Activated T-helper 17 cell treated with anti-CD3 and anti-CD28 coated beads, Interleukin-2, amount 50 U/mL, for 72 hours (primary cell): ENCODE data around the gene KRTAP4-16. TPM values are rescaled to one million over a fixed set of nuclear protein-coding genes. Genes with fewer than 3 reads are reported as not detected.
"Not testable (repeated sequence)": the region's sequence is repeated elsewhere in the genome, so short reads cannot be mapped to it uniquely, and the experiment has no call there.

Experiments used
- ATAC-seq: fragments of 150-1000 bp; cut with Tn5 transposase; replicated peaks from 2 replicates; pipeline ENCODE4 v1.10.0; 2021; ENCODE audit warnings: mild to moderate bottlenecking, moderate library complexity
- H3K27ac Mint-ChIP-seq: one replicate; pipeline ENCODE4 v1.8.0; 2022; ENCODE audit warnings: mixed read lengths
- H3K27me3 Mint-ChIP-seq: one replicate; pipeline ENCODE4 v1.8.0; 2022; ENCODE audit warnings: mixed read lengths
- H3K36me3 Mint-ChIP-seq: one replicate; pipeline ENCODE4 v1.8.0; 2022; ENCODE audit warnings: low read depth, mild to moderate bottlenecking, mixed read lengths
- H3K4me1 Mint-ChIP-seq: one replicate; pipeline ENCODE4 v1.8.0; 2022; ENCODE audit warnings: mixed read lengths
- H3K4me3 Mint-ChIP-seq: one replicate; pipeline ENCODE4 v1.8.0; 2022; ENCODE audit warnings: mild to moderate bottlenecking, mixed read lengths
- H3K9me3 Mint-ChIP-seq: one replicate; pipeline ENCODE4 v1.8.0; 2022; ENCODE audit warnings: mixed read lengths
- total RNA-seq, 2 donors: library from RNA; stranded (reverse); gene quantifications; one replicate each; pipeline ENCODE4 v1.2.3, GENCODE V29; 2022

Gene KRTAP4-16
- total RNA-seq, 2 donors from 2014 or later, result not detected

DNA sequence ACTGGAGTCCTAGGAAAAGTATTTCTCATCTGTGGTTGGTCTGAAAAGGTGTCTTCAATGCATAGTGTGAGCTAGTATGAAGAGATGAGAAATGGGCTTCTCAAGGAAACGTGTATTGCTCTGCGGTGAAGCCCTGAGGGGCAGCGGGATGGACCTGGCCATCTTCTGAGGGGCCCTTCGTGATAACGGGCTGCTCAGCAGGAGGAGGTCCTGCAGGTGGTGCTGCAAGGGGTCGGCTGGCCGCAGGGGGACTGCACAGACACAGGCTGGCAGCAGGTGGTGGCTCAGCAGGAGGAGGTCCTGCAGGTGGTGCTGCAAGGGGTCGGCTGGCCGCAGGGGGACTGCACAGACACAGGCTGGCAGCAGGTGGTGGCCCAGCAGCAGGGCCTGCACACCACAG, 47.5 kb downstream of the KRTAP4-16 start:
- peaks cover 29% of the 10 kb centered on the region for H3K27me3 Mint-ChIP-seq
- H3K27ac Mint-ChIP-seq, H3K4me3 Mint-ChIP-seq, H3K36me3 Mint-ChIP-seq, H3K4me1 Mint-ChIP-seq, ATAC-seq, H3K9me3 Mint-ChIP-seq: not testable (repeated sequence)

- no peaks in the 10 kb centered on the region for H3K36me3 Mint-ChIP-seq
- H3K9me3 Mint-ChIP-seq, result no peaks in the 10 kb centered on the region
Observed at GRCh38 chr17:41054025-41054424, 48.0 kb downstream of the KRTAP4-16 start.

GRCh38 chr17:41052566-41052965, 49.4 kb downstream of the KRTAP4-16 start:
- H3K36me3 Mint-ChIP-seq, result no peaks in the 10 kb centered on the region
- H3K4me3 Mint-ChIP-seq, result no peak overlapping the region
- H3K27ac Mint-ChIP-seq, result no peak overlapping the region
- no peaks in the 10 kb centered on the region for H3K4me1 Mint-ChIP-seq
- H3K9me3 Mint-ChIP-seq, result no peaks in the 10 kb centered on the region
- ATAC-seq, result no peak
- H3K27me3 Mint-ChIP-seq, result peaks cover 19% of the 10 kb centered on the region

More at GRCh38 chr17:41054025-41054424, 48.0 kb downstream of the KRTAP4-16 start:
- no peak for ATAC-seq
- Mint-ChIP-seq H3K27me3 (peaks cover 26% of the 10 kb centered on the region), H3K4me3 (no peak overlapping the region), H3K27ac (no peak overlapping the region), H3K4me1 (no peaks in the 10 kb centered on the region)

Other genes with a start within 250 kb of the KRTAP4-16 start
- not detected for gene KRT12, start 235.0 kb downstream of the KRTAP4-16 start, total RNA-seq
- gene KRT20, start 217.0 kb downstream of the KRTAP4-16 start, total RNA-seq, result not detected
- gene KRT23, start 164.6 kb downstream of the KRTAP4-16 start, total RNA-seq, result under 1 TPM in 1 of 2 donors, not detected in 1; 0.50 TPM
- not detected for gene KRT39, start 135.3 kb downstream of the KRTAP4-16 start, total RNA-seq
- not detected for gene KRT40, start 117.9 kb downstream of the KRTAP4-16 start, total RNA-seq
- gene KRTAP3-3, start 108.0 kb downstream of the KRTAP4-16 start, total RNA-seq, result not detected
- not detected for gene KRTAP3-2, start 102.3 kb downstream of the KRTAP4-16 start, total RNA-seq
- gene KRTAP3-1, start 93.1 kb downstream of the KRTAP4-16 start, total RNA-seq, result not detected
- gene KRTAP1-5, start 75.0 kb downstream of the KRTAP4-16 start, total RNA-seq, result not detected
- gene KRTAP1-4, start 72.0 kb downstream of the KRTAP4-16 start, total RNA-seq, result not detected
- gene KRTAP1-3, start 67.3 kb downstream of the KRTAP4-16 start, total RNA-seq, result not detected
- not detected for gene KRTAP1-1, start 60.8 kb downstream of the KRTAP4-16 start, total RNA-seq
- gene KRTAP2-1, start 54.9 kb downstream of the KRTAP4-16 start, total RNA-seq, result not detected
- gene KRTAP2-2, start 47.0 kb downstream of the KRTAP4-16 start, total RNA-seq, result not detected
- gene KRTAP2-3, start 42.1 kb downstream of the KRTAP4-16 start, total RNA-seq, result not detected
- not detected for gene KRTAP2-4, start 36.3 kb downstream of the KRTAP4-16 start, total RNA-seq
- not detected for gene KRTAP4-7, start 18.1 kb downstream of the KRTAP4-16 start, total RNA-seq
- gene KRTAP4-8, start 4.1 kb downstream of the KRTAP4-16 start, total RNA-seq, result not detected
- gene KRTAP4-9, start 3.2 kb upstream of the KRTAP4-16 start, total RNA-seq, result not detected
- gene KRTAP4-11, start 16.2 kb upstream of the KRTAP4-16 start, total RNA-seq, result not detected
- not detected for gene KRTAP4-12, start 22.0 kb upstream of the KRTAP4-16 start, total RNA-seq
- not detected for gene KRTAP4-6, start 38.3 kb upstream of the KRTAP4-16 start, total RNA-seq
- gene KRTAP4-5, start 47.6 kb upstream of the KRTAP4-16 start, total RNA-seq, result not detected
- gene KRTAP4-4, start 58.5 kb upstream of the KRTAP4-16 start, total RNA-seq, result not detected
- gene KRTAP4-3, start 66.0 kb upstream of the KRTAP4-16 start, total RNA-seq, result not detected
- gene KRTAP4-2, start 76.0 kb upstream of the KRTAP4-16 start, total RNA-seq, result not detected
- gene KRTAP4-1, start 82.7 kb upstream of the KRTAP4-16 start, total RNA-seq, result not detected
- not detected for gene KRTAP9-1, start 87.7 kb upstream of the KRTAP4-16 start, total RNA-seq
- not detected for gene KRTAP9-2, start 124.4 kb upstream of the KRTAP4-16 start, total RNA-seq
- not detected for gene KRTAP9-3, start 130.2 kb upstream of the KRTAP4-16 start, total RNA-seq
- not detected for gene KRTAP9-8, start 135.8 kb upstream of the KRTAP4-16 start, total RNA-seq
- gene KRTAP9-4, start 147.5 kb upstream of the KRTAP4-16 start, total RNA-seq, result not detected
- gene KRTAP9-9, start 153.2 kb upstream of the KRTAP4-16 start, total RNA-seq, result not detected
- gene KRTAP9-6, start 163.2 kb upstream of the KRTAP4-16 start, total RNA-seq, result not detected
- gene KRTAP9-7, start 173.5 kb upstream of the KRTAP4-16 start, total RNA-seq, result not detected
- gene KRTAP29-1, start 200.6 kb upstream of the KRTAP4-16 start, total RNA-seq, result not detected
- gene KRTAP16-1, start 207.1 kb upstream of the KRTAP4-16 start, total RNA-seq, result under 1 TPM; 0.15 to 0.26 TPM
- gene KRTAP17-1, start 213.5 kb upstream of the KRTAP4-16 start, total RNA-seq, result not detected
- not detected for gene KRT33A, start 248.6 kb upstream of the KRTAP4-16 start, total RNA-seq